PC-3 (cell line): Measurements from ENCODE around the gene ARAP3. TPM values are rescaled to one million over a fixed set of nuclear protein-coding genes. Genes with fewer than 3 reads are reported as not detected.

Source experiments
- ATAC-seq: fragments of 200-7000 bp; cut with Tn5 transposase; 2 replicates; pipeline ENCODE4 v1.9.1; 2020; ENCODE audit warnings: mild to moderate bottlenecking, moderate library complexity
- BruUV-seq: library from RNA; stranded (reverse); fragments of 400-500 nt; replicated peaks from 2 replicates; lab custom pipeline; 2021; lab: Mats Ljungman, UMichigan
- CTCF ChIA-PET: fragments of 300-600 bp; sonication (Branson Sonifier 250); formaldehyde crosslinking; loops from one replicate; lab custom pipeline; 2022; ENCODE audit warnings: antibody characterized with exemption; lab: Charles Lee
- POLR2A ChIA-PET: fragments of 300-600 bp; sonication (Branson Sonifier 250); formaldehyde crosslinking; loops from one replicate; lab custom pipeline; 2022; ENCODE audit warnings: antibody characterized with exemption; ENCODE audit not compliant: unreplicated experiment; lab: Charles Lee
- DNase-seq: peaks from one replicate; pipeline ENCODE4 v3.0.0-alpha.2; 2015
- H2AFZ ChIP-seq: fragments of 300-600 bp; sonication (generic); 2 replicates; pipeline ENCODE4 v1.6.0; 2016; ENCODE audit warnings: antibody characterized with exemption, low read length
- H3F3A ChIP-seq: fragments of 300-600 bp; sonication (generic); one replicate; pipeline ENCODE4 v1.6.0; 2017; ENCODE audit warnings: antibody characterized with exemption, low read length, control low read depth, mild to moderate bottlenecking; ENCODE audit not compliant: unreplicated experiment
- H3K27ac ChIP-seq: fragments of 300-600 bp; sonication (generic); 2 replicates; pipeline ENCODE4 v1.5.1; 2016; ENCODE audit warnings: mild to moderate bottlenecking, low read length
- H3K27me3 ChIP-seq: fragments of 300-600 bp; sonication (generic); 2 replicates; pipeline ENCODE4 v1.6.1; 2016; ENCODE audit warnings: low read length, mixed read lengths
- H3K36me3 ChIP-seq: fragments of 300-600 bp; sonication (generic); 2 replicates; pipeline ENCODE4 v1.6.1; 2016; ENCODE audit warnings: low read depth, mixed run types, low read length, mixed read lengths
- H3K4me1 ChIP-seq: fragments of 300-600 bp; sonication (generic); 2 replicates; pipeline ENCODE4 v1.5.1; 2016; ENCODE audit warnings: low read length; ENCODE audit not compliant: insufficient read depth
- H3K4me2 ChIP-seq: fragments of 300-600 bp; sonication (generic); 2 replicates; pipeline ENCODE4 v1.6.0; 2016; ENCODE audit warnings: low read length
- H3K4me3 ChIP-seq: fragments of 300-600 bp; sonication (generic); 2 replicates; pipeline ENCODE4 v1.5.1; 2016; ENCODE audit warnings: mild to moderate bottlenecking, low read length, mixed read lengths
- H3K79me2 ChIP-seq: fragments of 300-600 bp; sonication (generic); 2 replicates; pipeline ENCODE4 v1.6.1; 2017; ENCODE audit warnings: low read length, mixed read lengths
- H3K9ac ChIP-seq: fragments of 300-600 bp; sonication (generic); 2 replicates; pipeline ENCODE4 v1.6.0; 2016; ENCODE audit warnings: mild to moderate bottlenecking, low read length
- H3K9me2 ChIP-seq: fragments of 300-600 bp; sonication (generic); replicated peaks from 2 replicates; pipeline ENCODE4 v1.6.1; 2016; ENCODE audit warnings: mixed run types, low read length, mixed read lengths
- H3K9me3 ChIP-seq: fragments of 300-600 bp; sonication (generic); 2 replicates; pipeline ENCODE4 v1.6.1; 2016; ENCODE audit warnings: low read length, mixed read lengths
- H4K20me1 ChIP-seq: fragments of 300-600 bp; sonication (generic); 2 replicates; pipeline ENCODE4 v1.6.1; 2016; ENCODE audit warnings: low read length, mixed read lengths
- CTCF ChIP-seq: fragments of 300-600 bp; sonication (generic); conservative IDR thresholded peaks from 2 replicates; pipeline ENCODE4 v1.5.1; 2017; ENCODE audit warnings: antibody characterized with exemption, low read depth, mild to moderate bottlenecking, low read length
- EZH2 ChIP-seq: fragments of 300-600 bp; sonication (generic); IDR thresholded peaks from one replicate; pipeline ENCODE4 v1.6.1; 2017; ENCODE audit warnings: antibody characterized with exemption, mild to moderate bottlenecking, low read length; ENCODE audit not compliant: unreplicated experiment
- EZH2phosphoT487 ChIP-seq: fragments of 300-600 bp; sonication (generic); IDR thresholded peaks from 2 replicates; pipeline ENCODE4 v1.6.1; 2018; ENCODE audit warnings: mild to moderate bottlenecking, antibody characterized with exemption, low read length, borderline replicate concordance
- intact Hi-C: fragments of 100-400 bp; cut with micrococcal nuclease; formaldehyde crosslinking; loops from 2 replicates; pipeline ENCODE4 v1.9.0; 2023
- total RNA-seq: library from RNA; depleted of rRNA; stranded (reverse); fragments of >200 nt; gene quantifications from 2 replicates; pipeline ENCODE4 v1.2.3, GENCODE V29; 2014

Gene ARAP3
- total RNA-seq, 1 experiment from 2014 or later, result 7.1 TPM

- intact Hi-C loops, result no loop called here
- Histone ChIP-seq H3K4me2 (no peak overlapping the region), H3K4me3 (no peak overlapping the region), H2AFZ (no peak overlapping the region), H3K27ac (no peak overlapping the region), H4K20me1 (peaks cover 20% of the 10 kb centered on the region; the same call in 1 of the 2 replicates), H3K79me2 (peaks cover 99% of the 10 kb centered on the region), H3K4me1 (peaks cover 21% of the 10 kb centered on the region), H3K9ac (no peak overlapping the region), H3F3A (no peaks in the 10 kb centered on the region), H3K9me3 (no peaks in the 10 kb centered on the region), H3K9me2 (no peaks in the 10 kb centered on the region), H3K36me3 (no peaks in the 10 kb centered on the region; the same call in 1 of the 2 replicates), H3K27me3 (no peaks in the 10 kb centered on the region)
- ChIA-PET POLR2A (interaction anchor here (0.7 kb wide), 2 partner anchors 15 to 24 kb away, joined by 4 to 16 read pairs; no protein-coding TSS in a partner anchor), CTCF (interaction anchor here (1.1 kb wide), 1 partner anchor 17 kb away, joined by 3 read pairs; no protein-coding TSS in a partner anchor)
- no TSS peak for BruUV-seq
- no peak for ATAC-seq
- no peak for TF ChIP-seq EZH2
- no peak for TF ChIP-seq EZH2phosphoT487
- no peak for TF ChIP-seq CTCF
- DNase-seq, result no peak
Observed at GRCh38 chr5:141608557-141608956, 73.5 kb downstream of the ARAP3 start.

GRCh38 chr5:141608046-141608445 lies 74.0 kb downstream of the ARAP3 start:
- BruUV-seq, result no TSS peak
- no peak overlapping the region for H3K27ac ChIP-seq
- intact Hi-C loops, result no loop called here
- H3K9ac ChIP-seq, result no peak overlapping the region
- no peak overlapping the region for H3K4me3 ChIP-seq
- POLR2A ChIA-PET, result no interaction called here
- peaks cover 22% of the 10 kb centered on the region for H3K4me1 ChIP-seq
- no peaks in the 10 kb centered on the region; the same call in 1 of the 2 replicates for H3K36me3 ChIP-seq
- H3K27me3 ChIP-seq, result no peaks in the 10 kb centered on the region
- no peak overlapping the region for H2AFZ ChIP-seq
- no peaks in the 10 kb centered on the region for H3K9me2 ChIP-seq
- no peak for DNase-seq
- CTCF ChIA-PET, result interaction anchor here (1.1 kb wide), 1 partner anchor 16 kb away, joined by 3 read pairs; no protein-coding TSS in a partner anchor
- H4K20me1 ChIP-seq, result peaks cover 20% of the 10 kb centered on the region; the same call in 1 of the 2 replicates
- no peaks in the 10 kb centered on the region for H3K9me3 ChIP-seq
- peaks cover 99% of the 10 kb centered on the region for H3K79me2 ChIP-seq
- H3K4me2 ChIP-seq, result no peak overlapping the region
- H3F3A ChIP-seq, result no peaks in the 10 kb centered on the region
- TF ChIP-seq EZH2, result no peak
- TF ChIP-seq CTCF, result no peak
- no peak for TF ChIP-seq EZH2phosphoT487
- no peak for ATAC-seq

GRCh38 chr5:141605523-141606277 lies 76.3 kb downstream of the ARAP3 start:
- ChIA-PET POLR2A (no interaction called here), CTCF (no interaction called here)
- intact Hi-C loops, result no loop called here

More at GRCh38 chr5:141605523-141606277, 76.3 kb downstream of the ARAP3 start:
- H2AFZ ChIP-seq, result no peak overlapping the region
- no peak for TF ChIP-seq EZH2
- TF ChIP-seq CTCF, result no peak
- TF ChIP-seq EZH2phosphoT487, result no peak
- no peaks in the 10 kb centered on the region for H3K9me3 ChIP-seq
- no peak overlapping the region for H3K4me3 ChIP-seq
- DNase-seq (no peak), ATAC-seq (no peak)
- no peak overlapping the region for H3K4me2 ChIP-seq
- no peak overlapping the region for H3K9ac ChIP-seq
- no peaks in the 10 kb centered on the region for H3K27me3 ChIP-seq
- H3K79me2 ChIP-seq, result peaks cover 97% of the 10 kb centered on the region
- no peaks in the 10 kb centered on the region for H3K9me2 ChIP-seq
- no TSS peak for BruUV-seq
- no peaks in the 10 kb centered on the region for H3K36me3 ChIP-seq
- H3F3A ChIP-seq, result no peaks in the 10 kb centered on the region
- 0 out of 2 replicates have a peak overlapping the region, but pooled peaks have one; percentile 8 for H3K27ac ChIP-seq
- H4K20me1 ChIP-seq, result peaks cover 11% of the 10 kb centered on the region; the same call in 1 of the 2 replicates
- peaks cover 22% of the 10 kb centered on the region for H3K4me1 ChIP-seq
